ENCODE measurements around the gene SIRT5.

GRCh38 chr6:13605634-13606033, 31.2 kb downstream of the SIRT5 start:
- TF ChIP-seq EZH2 (IDR thresholded peaks at IDR 0.05) (no peak), POLR2AphosphoS5 (IDR thresholded peaks at IDR 0.05; ENCODE audit: borderline replicate concordance, low read depth, low read length) (no peak)

Measured in SK-N-MC (cell line).